HG03442 (cell line): ENCODE measurements around the gene LTC4S.

ENCODE experiments used
- ATAC-seq: cut with Tn5 transposase; IDR thresholded peaks from one replicate; pipeline ENCODE4 v1.9.1; 2021; ENCODE audit warnings: mild to moderate bottlenecking, moderate library complexity; ENCODE audit not compliant: unreplicated experiment

The LTC4S gene

DNA sequence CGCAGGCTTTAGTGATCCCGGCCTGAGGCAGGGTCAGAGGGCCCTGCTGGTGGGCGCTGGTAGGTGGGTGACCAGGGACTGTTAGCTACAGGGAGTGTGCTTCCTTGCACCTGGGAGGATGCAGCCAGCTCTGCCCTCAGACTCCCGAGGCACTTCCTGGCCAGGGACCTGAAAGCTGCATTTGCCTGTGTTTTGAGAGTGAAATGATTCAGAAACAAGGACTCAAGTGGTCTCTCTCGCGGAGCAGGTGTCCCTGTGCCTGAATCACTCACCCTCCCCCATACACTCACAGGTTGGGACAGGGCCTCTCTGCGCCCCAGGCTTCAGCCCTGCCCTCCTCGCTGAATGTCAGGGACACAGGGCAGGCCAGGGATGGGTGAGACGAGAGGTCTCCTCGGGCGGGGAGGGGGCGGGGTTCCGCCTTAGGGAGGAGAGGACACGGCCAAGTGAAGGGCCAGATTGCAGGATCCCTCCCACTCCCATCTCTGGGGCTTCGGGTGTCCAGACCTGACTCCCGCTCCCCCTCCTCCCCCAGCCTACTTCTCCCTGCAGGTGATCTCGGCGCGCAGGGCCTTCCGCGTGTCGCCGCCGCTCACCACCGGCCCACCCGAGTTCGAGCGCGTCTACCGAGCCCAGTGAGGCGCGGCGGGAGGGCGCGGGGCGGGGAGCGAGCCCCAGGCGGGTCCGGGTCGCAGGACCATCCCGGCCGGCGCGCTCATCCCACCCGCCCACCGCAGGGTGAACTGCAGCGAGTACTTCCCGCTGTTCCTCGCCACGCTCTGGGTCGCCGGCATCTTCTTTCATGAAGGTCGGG, 1.5 kb downstream of the LTC4S start:
- ATAC-seq, result no peak

DNA sequence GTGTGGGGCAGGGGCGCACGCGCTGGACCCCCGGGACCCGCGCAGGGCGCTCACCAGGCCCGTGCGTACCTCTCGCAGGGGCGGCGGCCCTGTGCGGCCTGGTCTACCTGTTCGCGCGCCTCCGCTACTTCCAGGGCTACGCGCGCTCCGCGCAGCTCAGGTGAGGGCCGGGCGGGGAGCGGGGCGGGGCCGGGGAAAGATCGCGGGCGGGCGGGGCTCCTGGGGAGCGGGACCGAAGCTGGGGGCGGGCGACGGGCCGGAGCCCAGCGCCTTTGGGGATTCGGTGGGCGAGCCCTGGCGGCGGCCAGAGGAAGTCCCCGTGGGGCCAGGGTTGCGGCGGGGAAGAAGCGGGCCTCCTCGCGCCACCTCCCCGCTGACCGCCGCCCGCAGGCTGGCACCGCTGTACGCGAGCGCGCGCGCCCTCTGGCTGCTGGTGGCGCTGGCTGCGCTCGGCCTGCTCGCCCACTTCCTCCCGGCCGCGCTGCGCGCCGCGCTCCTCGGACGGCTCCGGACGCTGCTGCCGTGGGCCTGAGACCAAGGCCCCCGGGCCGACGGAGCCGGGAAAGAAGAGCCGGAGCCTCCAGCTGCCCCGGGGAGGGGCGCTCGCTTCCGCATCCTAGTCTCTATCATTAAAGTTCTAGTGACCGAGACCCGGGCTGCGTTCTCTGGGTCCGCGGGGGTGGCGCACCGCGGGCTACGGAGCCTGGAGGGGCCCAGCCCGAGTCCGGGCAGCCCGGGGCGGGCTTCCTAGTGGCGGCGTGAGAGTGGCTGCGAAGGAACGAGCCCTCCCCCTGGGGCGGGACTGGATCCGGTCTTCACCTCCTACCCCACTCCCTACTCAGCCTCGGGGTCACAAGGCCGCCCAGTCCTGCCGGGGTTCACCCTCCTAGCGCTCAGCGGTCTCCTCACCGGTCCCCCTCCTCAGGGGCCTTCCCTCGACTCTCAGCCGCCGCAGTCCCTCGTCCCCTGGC, 2.4 kb downstream of the LTC4S start:
- peak; percentile 71 for ATAC-seq

DNA sequence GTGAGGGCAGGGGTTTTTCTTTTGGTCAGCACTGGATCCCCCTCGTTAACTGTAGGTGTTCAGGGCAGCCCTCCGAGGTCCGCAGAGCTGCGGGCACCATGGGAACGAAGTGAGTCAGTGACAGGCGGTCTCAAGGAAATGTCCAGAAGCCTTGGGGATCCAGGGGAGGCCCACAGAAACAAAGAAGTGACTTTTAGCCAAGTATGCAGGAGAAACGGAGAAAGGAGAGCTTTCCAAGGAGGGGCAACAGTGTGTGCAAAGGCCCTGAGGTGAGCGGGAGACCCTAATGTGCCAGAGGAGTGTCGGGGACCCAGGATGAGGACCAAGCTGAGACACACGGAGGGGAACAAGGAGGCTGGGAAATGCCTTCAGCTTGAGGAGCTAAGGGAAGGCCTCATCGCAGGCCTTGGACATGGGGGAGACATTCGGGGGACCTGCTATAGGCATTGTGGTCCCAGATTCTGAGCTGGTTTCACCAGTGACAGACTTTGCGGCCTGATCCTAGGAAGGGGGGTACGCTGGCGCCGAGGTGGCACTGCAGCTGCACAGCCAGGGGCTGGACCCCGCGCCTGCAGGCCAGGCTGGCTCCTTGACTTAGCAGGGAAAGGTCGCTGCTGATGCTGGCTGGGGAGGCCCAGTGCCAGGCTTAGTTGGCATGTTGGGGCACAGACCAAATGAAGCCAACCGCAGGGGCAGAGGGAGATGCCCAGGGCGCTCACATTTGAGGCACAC, 3.3 kb downstream of the LTC4S start:
- ATAC-seq, result no peak

DNA sequence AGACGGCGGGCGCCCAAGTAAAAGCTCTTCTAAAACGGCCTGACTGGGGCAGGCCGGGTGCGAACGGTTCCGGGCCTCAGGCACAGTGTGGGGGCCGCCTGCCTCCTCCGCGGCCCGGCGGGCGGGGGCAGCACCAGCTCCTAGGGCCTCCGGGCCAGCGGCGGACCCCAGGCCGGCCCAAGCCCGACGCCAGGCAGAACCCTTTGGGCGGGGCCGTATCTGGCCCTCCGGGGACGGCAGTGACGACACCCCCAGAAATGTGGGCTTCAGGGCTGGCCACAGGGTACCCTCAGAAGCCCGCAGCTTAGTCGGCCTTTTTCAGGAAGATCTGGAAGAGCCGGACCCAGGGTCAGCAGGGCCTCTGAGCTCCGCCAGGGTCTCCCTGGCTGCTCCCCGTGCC, 4.0 kb downstream of the LTC4S start:
- no peak for ATAC-seq

DNA sequence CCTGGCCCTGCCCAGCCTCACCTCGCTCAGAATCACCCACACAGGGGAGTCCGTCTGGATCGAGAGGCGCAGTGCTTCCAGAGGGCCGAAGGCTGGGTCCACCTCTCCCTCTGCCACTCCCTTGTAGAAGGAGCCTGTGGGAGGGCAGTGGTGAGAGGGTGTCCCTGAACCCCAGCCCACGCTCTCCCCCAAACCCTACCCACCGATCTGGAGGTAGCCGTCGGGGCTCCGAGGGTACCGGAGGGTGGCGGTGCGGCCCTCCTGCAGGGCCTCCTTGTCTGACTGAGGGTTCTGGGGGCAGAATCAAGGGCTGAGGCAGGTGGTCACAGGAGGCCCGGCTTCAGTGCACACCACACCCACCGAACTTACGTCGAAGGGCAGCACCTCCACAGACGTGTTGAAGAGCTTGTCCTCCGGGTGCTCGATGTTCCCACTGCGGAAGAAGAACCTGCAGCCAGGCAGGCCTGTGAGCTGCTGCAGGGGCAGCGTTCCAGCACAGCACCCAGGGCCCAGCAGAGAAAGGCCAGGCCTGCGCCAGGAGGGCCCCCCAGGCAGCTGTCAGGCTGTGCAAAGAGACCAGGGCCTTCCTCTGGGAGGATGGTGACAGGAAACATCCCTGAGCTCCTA, 4.5 kb downstream of the LTC4S start:
- no peak for ATAC-seq

DNA sequence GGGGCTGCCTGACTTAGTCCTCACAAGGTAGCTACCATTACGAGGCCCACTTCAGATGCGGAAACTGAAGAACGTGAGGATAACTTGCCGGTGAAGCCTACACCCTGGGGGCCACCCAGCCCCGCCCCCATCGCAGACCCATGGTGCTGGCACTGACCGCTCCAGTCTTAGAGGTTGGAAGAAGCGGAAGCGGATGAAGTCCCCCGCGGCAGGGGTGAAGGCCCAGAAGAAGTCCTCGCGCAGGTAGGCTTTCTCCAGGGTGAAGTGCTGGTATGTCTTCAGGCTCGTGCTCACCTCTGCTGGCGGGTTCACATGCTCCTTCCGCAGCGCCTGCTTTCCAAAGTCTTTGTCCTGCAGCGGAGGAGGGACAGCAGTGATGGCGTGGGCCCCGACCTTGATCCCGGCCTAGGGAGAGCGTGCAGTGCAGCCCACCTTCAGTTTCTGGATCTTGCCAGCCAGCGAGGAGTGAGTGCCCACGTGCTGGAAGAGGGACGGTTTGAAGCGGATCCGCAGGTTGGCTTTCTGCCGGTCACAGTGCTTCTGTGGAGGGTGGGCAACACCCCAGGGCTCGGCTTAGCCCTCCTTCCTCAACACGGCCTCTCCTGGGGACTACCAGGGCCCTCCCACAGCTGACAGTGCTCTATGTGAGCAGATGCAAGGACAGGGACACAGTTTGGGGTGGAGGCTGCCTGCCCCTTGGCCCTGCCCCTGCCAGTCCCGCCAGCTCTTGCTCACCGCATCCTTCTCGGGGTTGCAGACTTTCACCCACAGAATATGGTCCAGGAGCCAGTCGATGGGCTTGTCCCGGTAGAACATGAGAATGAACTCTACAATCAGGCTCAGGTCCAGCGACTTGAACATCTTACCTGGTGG, 5.2 kb downstream of the LTC4S start:
- ATAC-seq, result no peak

DNA sequence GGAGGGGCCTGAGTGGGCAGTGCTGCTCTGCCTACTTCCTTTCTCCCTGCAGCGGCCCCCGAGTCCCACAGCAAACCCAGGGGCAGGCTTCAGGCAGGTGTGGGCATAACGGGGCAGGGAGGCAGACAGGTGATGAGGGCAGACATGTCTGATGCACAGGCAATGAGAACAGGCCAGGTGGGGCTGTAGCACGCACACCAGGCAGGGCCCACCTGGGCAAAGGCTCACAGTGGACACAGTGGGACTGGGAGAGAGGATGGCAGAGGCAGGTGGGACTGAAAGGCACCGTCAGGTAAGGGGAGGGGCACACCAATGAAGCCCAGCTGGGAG, 5.8 kb downstream of the LTC4S start:
- ATAC-seq, result no peak

DNA sequence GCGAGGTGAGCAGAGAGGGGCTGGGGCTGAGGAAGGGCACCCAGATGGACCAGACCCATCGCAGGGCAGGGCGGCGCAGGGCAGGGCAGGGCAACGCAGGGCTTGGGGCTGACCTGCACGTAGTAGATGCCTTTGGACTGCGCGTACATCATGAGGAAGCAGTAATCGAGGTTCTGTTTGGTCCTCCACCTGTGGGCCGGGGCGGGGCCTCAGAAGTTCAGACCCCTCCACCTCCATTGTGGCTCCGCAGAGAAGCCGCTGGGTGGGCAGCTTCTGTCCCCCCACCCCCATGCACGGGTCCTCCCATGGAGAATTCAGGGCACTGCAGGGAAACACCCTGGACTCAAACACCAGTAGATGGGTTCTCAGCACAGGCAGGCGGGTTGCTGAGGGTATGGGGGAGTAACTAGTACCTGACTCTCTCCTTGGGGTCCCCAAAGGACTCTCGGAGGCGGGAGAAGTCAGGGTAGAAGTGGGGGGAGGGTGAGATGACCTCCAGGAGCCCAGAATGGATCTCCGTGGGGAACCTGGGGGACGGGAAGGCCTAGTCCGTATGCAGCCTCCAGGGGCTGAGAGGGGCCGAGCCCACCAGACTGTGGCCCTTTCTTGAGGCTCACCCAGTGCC, 6.4 kb downstream of the LTC4S start:
- ATAC-seq, result no peak

DNA sequence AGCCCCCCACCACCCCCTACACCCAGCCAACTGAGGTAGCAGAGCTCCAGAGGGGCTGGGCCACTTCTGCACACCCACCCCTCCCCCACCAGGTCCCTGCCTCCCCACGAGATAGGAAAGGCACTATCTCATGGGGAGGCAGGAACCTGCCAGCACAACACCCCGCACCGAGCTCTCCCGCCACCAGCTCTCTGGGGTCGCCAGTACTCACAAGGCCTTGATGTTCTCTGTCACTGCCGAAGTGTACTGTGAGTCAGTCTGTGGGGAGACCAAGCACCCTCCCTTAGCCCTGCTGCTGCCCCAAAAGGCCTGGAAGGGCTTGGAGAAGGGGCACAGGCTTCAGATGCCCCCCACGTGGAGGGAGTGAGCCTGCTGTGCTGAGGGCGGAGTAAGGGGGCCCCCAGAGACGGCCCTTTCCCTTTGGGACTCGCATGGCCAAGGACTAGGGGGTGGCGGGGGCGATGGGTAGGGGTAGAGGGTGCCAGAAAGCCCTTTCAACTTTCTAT, 7.0 kb downstream of the LTC4S start:
- ATAC-seq, result no peak

DNA sequence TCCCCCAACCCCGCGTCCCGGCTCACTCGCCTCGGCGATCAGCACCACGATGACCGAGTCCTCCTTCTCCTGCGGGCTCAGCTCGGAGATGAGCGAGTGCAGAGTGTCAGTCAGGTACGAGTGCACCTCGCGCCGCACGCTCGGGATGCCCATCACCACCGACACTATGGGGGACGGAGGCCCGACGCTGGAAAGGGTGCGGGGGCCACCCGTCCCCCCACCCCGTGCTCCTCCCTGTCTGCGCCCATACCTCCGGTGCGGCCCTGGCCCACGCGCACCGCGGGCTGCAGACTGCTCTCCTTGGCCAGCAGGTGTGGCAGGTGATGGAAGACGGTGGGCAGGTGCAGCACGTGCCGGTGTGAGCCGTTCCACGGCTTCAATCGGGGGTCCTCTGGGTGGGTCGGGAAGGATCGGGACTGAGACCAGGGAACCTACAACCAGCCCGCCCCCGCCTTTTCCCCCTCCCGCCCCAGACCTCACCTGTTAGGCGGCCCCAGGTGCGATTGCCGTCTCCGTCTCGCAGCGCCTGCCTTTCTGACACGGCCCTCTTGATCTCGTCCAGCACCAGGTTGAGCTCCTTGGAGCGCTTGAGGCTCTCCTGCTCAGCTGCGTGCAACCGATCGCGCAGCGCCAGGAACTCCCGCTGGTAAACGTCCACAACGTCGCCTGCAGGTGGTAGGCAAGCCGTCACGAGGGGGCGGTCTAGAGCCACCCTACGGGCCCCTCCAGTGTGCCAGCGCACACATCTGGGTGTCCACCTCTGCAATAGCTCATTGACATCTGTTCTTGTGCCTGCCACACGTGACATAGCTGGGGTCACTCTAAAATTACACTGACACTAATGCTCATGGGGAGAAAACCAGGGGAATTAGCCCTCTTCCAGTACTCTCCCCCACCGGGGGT, 7.8 kb downstream of the LTC4S start:
- no peak for ATAC-seq

DNA sequence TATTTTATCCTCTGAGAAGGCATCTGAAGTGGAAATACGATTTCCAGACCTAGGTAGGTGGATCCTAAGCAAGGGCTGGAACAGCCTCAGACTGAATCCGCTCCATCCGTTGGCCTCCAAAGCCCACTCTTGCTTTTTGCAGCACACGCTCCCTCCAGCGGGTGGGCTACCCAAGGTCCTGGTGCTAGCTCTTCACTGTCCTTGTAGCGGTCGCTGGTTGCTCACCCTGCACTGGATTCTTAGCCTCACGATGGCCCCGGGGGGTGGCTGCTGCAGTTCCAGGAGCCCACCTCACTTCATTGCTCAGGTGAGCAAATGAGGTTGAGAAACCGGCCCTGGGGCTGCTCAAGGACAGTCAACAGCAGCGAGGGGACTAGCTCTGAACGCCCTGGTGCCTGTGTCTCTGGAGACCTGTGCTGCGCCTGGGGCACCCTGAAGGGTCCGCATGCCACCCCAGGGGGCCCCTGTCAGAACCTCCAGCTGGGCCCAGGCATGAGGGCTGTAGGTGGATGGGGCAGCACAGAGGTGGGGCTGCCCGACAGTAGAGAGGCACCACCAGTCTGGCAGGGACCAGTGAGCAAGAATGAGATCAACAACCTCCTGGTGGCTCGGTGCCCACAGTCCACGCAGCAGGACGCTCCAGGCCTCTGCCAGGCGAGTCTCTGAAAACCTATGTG, 8.6 kb downstream of the LTC4S start:
- no peak for ATAC-seq

DNA sequence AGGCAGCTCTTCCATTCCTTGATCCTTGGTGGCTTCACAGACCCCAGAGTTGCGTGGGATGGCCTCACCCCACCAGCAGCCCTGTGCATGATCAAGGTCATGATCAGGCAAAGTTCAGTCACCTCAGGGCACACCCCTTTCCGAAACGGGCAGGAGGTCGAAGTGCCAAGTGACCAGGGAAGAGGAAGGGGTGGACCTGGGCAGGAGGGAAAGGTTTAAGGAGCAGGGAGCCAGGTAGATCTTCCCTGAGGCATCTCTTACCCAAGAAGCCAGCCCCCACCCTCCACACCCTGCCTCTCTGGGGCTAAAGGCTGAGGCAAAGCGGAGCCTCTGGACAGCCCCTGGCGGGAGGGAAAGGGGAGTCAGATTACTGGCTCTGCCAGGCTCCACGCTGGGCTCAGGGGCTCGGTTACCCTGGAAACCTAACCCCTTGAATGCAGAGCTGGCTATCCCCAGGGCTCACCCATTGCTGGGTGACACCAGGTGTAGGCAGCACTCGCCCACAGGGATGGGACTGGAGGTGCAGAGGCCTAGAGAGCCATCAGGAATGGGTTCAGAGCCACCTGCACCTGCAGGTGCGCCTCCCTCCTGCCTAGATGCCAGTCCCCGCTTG, 9.3 kb downstream of the LTC4S start:
- no peak for ATAC-seq

DNA sequence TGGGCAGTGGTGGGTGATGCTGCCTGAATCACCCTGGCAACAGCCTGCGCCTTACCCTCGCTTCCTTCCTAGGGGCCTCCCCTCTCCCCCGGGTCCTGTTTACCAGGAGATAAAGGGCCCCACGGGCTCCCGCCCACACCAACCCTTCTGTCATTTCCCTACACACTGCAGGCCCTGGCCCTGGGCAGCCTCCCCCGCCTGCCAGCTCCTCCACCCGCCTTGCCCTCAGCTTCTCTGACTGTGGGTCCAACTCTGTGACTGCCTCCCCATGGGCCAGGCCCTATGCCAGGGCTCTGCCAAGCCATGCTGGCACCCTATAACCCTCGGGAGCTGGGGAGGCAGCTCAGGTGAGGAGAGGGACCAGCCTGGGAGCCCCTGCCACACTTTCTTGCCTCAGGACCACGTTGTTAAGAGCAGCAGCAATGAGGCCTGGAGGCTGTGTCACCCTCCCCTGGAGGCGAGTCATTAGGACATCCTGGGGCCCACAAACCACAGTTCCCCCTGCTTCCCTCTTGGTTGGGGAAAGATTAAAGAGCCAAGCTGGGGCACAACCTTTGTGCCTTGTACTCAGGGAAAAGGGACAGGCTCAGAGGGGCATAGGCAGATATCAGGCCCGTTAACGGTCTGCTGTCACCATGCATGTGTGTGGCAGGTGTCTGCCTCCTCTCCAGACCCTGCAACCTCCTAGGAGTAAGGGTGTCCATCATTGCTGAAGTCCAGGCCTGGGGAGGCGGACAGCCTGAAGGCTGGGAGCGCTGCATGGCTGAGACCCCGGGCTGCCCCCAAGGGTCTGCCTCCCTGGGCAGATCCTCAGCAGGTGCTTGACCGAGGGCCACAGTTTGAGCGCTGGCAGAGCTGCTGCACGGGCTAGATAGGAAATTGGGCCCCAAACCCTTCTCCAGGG, 10.1 kb downstream of the LTC4S start:
- no peak for ATAC-seq

DNA sequence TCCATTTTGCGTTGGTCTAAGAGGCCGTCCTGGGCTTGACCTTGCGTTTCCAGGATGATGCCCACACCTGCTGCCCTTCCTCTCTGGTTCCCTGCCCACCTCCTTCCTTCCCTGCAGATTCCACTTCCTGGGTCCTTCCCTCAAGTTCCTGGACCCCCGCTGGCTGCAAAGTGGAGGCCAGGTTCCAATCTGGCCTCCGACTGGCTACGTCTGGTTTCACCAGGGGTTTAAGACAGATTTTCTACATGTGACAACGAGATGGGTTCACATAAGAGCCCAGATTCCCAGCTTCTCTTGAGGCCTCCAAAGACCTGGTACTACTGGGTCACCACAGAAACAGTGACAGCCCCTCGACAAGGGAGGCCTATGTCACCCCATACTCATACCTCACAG, 10.8 kb downstream of the LTC4S start:
- ATAC-seq, result no peak

DNA sequence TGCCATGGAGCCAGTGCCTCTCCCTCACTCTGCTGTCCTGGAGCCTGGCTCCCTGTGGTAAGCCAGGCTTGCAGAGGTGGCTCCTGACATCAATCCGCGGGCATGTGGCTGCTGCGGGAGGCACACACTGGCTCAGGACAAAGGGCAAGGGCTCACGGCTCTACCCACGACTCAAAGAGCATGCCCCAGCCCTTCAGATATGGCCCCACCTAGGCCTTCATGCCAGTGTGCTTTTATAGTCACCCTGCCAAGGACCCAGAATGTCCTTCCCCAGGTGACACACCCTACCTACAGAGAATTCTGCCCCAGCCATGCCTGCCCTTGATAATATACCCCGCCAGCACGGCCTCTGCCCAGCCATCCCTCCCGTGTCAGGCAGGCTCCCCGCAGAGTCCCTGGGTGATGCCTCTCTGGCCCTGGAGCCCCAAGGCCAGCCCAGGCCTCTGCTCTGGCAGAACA, 11.3 kb downstream of the LTC4S start:
- no peak for ATAC-seq

DNA sequence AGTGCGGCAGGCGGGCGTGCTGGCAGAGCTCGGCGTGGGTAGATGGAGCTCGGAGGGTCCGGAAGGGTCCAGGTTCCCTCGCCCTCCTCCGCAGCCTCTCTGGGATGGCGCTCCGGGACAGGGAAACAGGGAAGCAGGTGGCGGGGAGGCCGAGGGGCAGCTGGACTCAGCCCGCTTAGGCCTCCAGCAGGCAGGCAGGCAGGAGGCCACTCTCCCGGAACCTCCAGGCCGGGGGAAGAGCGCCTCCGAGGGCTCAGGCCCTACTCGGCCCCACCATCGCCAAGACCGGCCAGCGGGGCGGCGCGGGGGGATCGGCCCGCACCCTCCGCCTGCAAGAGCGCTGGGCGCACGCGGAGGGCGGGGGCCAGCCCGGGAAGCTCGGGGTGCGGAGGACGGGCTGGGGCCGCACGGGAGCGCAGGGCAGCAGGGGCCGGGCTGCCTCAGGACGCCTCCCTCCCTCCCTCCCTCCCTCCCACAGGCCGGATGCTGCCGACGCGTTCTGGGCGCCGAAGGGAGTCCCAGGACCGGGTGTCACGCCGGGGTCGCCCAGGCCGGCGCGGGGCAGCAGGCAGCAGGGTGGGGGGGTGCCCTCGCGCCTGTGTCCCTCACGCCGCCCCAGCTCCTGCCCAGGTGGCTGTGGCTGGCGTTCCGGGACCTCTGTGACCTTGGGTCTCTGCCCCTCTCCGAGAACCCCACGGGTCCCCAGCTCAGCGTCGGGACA, 11.9 kb downstream of the LTC4S start:
- ATAC-seq, result peak; percentile 12
